Erythroblast (primary cell): ENCODE data around the gene CRABP2.

ENCODE experiments used
- GATA1 ChIP-seq: IDR thresholded peaks from 2 replicates; pipeline ENCODE4 v1.6.1; 2011; ENCODE audit warnings: low read depth, mild to moderate bottlenecking, control low read depth, low read length, moderate library complexity
- POLR2A ChIP-seq: IDR thresholded peaks from 2 replicates; pipeline ENCODE4 v1.6.1; 2011; ENCODE audit warnings: mild to moderate bottlenecking, low read length

GRCh38 chr1:156738916-156739315 lies 33.5 kb upstream of the CRABP2 start:
- TF ChIP-seq POLR2A (no peak), GATA1 (no peak)
